HFF-Myc (cell line): ENCODE results near the gene GAPT.
A peak's percentile ranks its signal among the peaks of the same experiment; 100 is the strongest.

Experiments used
- DNase-seq: peaks from one replicate; pipeline ENCODE4 v3.0.0-alpha.2; 2011; ENCODE audit warnings: low read depth; ENCODE audit errors: extremely low read depth
- H3K4me3 ChIP-seq: replicated peaks from 2 replicates; pipeline ENCODE4 v1.5.1; 2011; ENCODE audit warnings: low read depth, mild to moderate bottlenecking, control low read depth, low read length
- CTCF ChIP-seq: IDR thresholded peaks from 2 replicates; pipeline ENCODE4 v1.5.1; 2012; ENCODE audit warnings: mild to moderate bottlenecking, low read depth, low read length, control low read depth; ENCODE audit errors: missing control alignments

The GAPT gene

GRCh38 chr5:58456026-58456425 lies 35.2 kb upstream of the GAPT start:
- no peak for TF ChIP-seq CTCF
- no peak for DNase-seq
- H3K4me3 ChIP-seq, result peak overlapping the region; percentile 72

- DNase-seq, result no peak
- TF ChIP-seq CTCF, result no peak
- H3K4me3 ChIP-seq, result peak overlapping the region; percentile 72
These were observed 34.7 kb upstream of the GAPT start for GRCh38 chr5:58456486-58456885.

- TF ChIP-seq CTCF, result no peak
- H3K4me3 ChIP-seq, result peak overlapping the region; percentile 72
- DNase-seq, result no peak
These were observed 34.2 kb upstream of the GAPT start for GRCh38 chr5:58457050-58457449.

- no peak for TF ChIP-seq CTCF
- no peak for DNase-seq
- peak overlapping the region; percentile 72 for H3K4me3 ChIP-seq
These were observed 33.0 kb upstream of the GAPT start for GRCh38 chr5:58458141-58458742.

- no peak for DNase-seq
- peak overlapping the region; percentile 72 for H3K4me3 ChIP-seq
- no peak for TF ChIP-seq CTCF
These were observed 32.5 kb upstream of the GAPT start for GRCh38 chr5:58458743-58459145.

- TF ChIP-seq CTCF, result no peak
- no peak for DNase-seq
- H3K4me3 ChIP-seq, result peak overlapping the region; percentile 72
These were observed 31.9 kb upstream of the GAPT start for GRCh38 chr5:58459146-58460001.
